GM15510 (cell line): ENCODE data around the gene MYO10.

Experiments
- POLR2A ChIP-seq: IDR thresholded peaks from 3 replicates; pipeline ENCODE4 v1.6.1; 2011; ENCODE audit warnings: borderline replicate concordance; ENCODE audit not compliant: insufficient read length; ENCODE audit errors: extremely low read depth

Gene MYO10

DNA sequence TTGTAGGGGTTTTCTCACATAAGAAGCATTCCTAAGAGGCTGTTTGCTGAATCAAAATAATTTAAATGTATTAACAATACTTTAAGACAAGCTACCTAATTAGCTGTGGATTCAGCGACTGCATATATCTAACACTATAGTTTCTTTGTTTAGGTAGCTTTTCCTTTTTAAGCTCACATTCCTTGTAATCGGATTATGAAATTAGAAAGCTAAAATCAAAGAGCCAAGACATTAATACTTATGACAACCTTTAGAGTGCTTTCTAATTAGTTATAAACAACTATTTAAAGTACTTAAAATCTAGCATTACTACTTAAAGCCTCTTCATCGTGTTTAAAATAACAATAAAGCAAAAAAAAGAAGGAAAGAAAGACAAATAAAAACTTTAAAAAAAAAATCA is 182.0 kb downstream of the MYO10 start:
- no peak for TF ChIP-seq POLR2A

DNA sequence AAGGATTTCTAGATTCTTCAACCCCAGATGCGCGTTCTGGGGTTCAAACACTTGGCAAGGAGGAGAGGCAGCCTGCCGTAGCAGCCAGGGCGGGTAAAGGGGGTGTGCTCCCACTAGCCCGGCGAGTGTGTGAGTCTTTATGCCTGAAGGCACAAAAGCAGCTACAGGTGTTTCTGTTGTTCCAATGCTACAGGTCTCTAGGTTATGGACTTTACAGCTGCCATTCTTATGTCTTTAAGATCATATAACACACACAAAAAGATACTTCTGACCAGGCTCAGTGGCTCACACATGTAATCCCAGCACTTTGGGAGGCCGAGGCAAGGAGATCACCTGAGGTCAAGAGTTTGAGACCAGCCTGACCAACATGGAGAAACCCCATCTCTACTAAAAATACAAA is 185.6 kb downstream of the MYO10 start:
- TF ChIP-seq POLR2A = no peak

DNA sequence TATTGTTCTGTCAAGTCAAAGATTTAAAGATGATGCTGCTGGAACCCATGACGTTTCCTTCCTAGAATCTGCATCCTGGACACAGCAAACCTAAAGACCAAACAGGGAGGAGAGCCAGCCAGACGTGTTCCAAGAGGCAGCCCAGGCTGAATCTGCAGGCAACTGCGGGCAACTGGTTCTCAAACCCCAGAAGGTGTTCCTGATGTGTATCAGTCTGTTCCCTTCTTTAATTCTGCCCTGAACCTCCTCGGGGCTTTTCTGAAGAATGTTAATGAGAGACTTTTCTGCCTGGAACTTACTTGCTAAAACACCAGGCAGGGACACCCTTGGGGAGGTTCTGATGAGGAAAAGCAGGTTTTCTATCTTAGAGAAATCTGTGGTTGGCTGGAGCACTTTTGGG is 186.5 kb downstream of the MYO10 start:
- TF ChIP-seq POLR2A = no peak

DNA sequence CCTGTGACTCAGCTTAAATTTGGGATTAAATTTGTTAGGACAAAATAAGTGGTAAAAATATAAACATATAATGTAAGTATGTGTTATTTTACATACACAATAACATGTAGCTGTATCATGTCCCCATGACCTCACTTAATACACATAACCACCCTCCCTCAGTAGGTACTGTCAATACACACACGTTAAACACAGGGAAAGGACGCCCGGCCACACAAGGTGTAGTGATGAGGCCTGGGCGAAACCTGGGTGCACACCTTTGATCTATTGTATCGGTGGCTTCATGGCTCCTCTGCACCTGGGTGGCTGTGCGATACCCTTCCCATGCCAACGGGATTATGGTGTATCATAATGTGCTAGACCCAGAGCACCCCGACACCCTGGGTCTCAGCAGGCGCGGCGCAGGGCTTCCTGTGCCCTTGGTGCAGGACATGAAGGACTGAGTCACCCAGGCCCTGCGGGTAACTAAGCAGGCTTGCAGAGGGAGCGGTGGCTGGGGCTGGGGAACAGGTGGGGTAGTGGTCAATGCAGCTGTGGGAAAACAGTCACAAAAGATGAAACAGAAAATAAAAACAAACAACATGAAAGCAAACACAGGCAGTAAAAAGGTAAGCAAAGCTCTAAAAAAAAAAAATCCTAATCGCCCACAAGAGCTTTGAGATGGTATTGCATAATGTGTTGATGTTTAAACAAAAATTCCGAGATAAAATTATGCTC is 191.8 kb downstream of the MYO10 start:
- TF ChIP-seq POLR2A = no peak

DNA sequence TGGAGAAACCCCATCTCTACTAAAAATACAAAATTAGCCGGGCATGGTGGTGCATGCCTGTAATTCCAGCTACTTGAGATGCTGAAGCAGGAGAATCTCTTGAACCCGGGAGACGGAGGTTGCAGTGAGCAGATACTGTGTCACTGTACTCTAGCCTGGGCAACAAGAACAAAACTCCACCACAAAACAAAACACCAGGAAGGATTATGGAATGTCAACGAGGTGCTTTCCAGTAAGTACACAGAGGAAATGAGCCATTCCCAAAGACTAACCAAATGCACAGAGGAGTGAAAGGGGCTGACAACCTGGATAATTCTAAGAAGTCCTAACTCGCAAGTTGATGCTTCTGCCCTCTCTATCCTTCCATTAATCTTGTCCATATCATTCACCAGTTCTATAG is 193.2 kb downstream of the MYO10 start:
- no peak for TF ChIP-seq POLR2A

DNA sequence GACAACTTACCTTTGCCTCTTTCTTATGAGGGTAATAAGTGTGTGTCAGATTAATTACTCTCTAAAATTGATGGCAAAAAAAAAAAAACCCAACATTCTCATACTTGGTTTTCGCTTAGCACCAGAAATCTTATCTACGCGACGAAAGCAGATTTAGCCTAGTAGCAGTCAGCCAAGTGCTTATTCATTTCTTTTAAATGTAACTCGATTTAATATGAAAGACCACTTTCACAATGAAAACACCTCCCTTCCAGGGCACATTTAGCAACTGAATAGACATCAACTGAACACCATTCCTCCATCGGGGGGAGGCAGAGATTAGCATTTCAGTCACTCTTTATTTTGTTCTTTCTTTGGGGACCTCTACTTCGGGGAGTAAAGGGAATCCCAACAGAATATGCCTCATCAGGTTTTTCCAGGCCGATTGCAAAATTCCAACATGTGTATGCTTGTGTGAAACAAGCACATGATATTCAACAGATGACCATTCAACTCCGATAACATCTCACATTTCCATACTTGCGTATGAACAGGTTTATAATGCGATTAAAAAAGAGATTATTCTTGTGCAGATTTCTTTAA is 195.2 kb downstream of the MYO10 start:
- TF ChIP-seq POLR2A = no peak

DNA sequence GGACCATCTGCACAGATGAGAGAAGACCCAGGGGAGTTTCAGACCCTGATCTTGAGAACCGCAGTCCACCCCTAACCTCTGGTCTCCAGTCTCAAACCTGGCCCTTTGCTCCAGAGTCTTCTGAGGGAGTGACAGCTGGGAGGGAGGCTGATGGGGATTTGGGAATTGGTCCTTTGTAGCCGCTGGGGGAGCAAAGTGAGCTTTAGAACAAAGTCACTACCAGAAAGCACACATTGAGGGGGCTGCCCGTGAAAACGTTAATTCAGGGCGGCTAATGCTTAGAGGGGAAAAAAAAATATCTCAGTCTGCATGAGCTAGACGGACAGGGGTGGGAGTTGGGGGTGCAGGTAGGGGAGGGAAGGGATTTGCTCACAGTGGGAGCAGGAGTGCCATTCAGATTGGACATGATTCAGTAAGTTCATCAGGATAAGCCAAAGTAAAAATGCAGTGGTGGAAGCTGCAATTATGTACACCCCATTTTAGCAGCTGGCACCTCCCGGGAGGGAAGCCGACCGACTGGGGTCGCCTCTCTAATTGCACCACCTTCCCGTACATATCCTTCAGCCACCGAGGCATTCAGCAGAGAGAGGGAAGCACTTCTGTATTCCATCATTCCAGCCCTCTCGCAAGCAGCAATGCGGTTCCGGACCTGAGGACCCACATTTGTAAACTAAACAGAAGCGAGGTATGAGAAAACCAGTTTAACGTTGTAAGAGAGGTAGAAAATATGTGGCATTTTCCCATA is 195.8 kb downstream of the MYO10 start:
- no peak for TF ChIP-seq POLR2A

DNA sequence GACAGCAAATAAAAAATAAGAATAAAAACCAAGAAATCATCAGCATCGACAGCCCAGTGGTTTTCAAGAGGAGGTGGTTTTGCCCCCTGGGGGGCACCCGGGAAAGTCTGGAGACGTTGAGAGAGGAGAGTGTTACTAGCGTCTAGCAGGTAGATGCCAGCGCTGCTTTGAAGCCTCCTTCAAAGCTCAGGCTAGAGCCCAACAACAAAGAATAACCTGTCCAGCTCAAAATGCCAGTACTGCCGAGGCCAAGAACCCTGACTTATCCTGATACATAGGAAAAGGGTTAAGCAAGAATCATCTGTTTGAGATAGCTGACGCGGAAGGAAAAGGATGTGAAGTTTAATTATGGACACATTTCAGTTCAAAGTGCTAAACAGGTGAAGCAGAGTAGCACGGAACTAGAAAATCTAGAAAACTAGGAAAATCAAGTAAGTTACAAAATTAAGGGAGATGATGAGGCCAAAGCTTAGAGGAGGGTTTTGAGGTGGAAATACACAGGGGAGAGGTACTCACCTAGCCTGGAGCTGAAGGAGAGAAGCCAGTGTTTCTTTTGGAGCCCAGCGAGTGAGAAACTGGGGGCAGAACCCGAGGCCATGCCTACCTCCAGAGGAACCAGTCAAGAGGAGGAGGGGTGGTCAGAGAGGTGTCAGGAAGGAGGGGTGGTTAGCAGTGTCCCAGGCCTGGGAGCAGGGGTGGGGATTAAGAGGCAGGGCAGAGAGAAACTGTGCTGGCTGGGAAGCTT is 198.3 kb downstream of the MYO10 start:
- no peak for TF ChIP-seq POLR2A

DNA sequence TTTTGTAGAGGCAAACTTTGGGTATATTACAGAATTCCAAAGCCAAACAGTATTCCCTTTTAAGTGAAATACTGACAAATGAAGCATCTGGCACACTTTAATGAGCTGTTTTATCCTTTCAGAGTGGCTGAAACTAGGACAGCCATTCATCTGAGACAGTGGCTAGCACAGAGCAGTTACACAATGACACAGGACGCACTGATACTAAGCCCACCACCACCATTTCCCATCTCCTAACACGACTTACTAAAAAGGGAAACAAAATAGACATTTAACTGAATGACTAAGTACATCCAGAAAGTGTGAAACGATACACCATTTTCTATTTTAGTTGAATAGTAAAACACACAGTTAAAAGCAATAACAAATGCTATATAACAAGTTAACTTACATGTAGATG is 198.9 kb downstream of the MYO10 start:
- no peak for TF ChIP-seq POLR2A

DNA sequence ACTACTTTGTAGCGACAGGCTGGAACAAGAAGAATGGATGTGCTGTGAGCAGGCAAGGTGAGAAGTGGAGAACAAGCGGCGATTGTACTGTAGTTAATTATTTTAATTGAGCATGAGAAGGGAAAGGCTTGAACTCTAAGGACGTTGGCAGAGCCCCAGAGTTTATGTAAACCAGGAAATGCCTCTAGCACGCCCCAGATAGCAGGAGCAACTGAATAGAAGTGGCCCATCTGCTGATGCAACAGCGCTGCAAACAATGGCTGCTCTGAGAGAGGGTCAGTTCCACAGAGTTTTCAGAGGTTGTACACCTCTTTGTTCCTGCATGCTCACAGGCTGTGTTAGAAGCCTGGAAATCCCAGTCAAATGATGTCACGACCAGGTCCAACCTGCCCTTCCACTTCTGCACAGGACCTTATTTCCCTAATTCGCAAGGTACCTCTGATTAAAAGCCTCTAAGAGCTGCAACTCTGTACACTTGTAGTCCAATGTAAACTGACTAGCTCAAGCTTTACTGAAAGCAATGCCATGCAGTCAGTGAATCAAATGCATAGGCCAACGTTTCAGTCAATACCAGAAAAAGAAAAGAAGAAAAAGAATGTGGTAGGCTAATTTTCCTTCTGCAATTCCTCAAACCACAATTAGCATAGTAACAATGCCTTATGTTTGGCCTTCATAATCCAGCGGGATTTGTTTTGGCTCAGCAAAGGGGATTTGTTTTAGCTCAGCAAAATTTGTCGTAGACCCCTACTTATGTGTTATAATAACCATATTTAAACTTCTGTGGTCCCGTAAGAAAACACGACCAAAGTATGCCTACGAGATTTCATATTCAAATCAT is 199.7 kb downstream of the MYO10 start:
- no peak for TF ChIP-seq POLR2A

DNA sequence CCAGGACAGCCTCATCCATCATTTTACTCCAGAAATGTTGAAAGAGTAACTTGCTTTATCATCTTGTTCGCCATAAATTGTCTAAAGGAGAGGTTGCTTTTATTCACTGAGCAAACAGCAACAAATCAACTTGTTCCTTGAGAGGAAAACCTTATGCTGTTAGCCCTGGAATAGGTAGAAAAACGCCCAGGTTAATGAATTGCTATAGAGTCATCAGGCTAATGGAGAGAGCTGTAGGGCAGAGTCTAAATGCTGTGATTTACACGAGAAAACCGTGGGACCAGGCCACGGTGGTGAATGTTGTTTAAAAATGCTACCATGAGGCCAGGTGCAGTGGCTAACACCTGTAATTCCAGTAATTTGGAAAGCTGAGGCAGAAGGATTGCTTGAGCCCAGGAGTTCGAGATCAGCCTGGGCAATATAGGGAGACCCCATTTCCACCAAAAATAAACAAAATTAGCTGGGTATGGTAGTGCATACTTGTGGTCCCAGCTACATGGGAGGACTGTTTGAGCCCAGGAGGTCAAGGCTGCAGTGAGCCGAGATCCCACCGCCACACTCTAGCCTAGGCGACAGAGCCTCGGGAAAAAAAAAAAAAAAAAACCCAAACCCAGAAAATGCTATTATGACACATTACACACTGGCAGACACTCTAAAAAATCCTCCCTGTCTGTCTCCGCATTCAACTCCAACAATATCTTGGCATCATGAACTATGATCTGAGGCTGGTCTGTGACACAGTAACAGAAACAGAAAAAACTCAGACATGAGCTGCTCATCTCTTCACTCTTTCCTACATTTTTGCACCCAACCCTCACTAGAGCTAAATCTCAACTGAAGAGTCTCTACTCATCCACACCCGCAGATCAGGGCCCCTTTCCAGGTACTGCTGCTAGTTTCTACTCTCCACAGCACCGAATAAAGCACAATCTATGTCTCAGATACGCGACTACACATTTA is 200.7 kb downstream of the MYO10 start:
- TF ChIP-seq POLR2A = no peak

DNA sequence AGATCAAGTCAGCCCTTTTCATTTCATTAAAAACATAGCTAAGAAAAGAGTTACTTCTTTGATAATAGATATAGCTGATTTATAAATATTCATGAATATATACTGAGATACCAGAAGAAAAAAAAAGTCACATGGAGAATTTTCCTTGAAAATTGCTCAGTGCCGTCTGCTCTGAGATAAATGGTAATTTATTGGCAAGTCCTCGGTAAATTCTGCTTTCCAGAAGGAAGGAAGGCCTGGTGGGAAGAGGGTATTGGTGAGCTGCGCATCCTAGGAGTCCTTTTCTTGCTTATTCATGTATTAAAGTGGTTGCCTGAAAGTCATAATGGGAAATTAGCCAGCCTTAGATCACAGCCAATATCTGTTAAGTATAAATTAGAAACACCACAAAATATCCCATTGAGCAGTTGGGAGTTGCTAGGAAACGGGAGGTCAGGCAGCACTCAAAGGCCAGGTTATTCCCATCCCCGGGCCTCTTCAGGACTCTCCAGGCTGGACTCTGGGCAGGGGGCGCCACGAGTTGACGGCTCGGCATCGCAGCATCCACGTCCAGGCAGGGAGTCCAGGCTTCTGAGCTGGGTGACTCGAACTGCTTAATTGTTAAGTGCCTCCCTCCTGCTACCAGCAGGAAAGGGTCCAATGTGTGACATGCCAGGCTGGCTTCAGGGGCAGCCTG is 202.6 kb downstream of the MYO10 start:
- TF ChIP-seq POLR2A = no peak

DNA sequence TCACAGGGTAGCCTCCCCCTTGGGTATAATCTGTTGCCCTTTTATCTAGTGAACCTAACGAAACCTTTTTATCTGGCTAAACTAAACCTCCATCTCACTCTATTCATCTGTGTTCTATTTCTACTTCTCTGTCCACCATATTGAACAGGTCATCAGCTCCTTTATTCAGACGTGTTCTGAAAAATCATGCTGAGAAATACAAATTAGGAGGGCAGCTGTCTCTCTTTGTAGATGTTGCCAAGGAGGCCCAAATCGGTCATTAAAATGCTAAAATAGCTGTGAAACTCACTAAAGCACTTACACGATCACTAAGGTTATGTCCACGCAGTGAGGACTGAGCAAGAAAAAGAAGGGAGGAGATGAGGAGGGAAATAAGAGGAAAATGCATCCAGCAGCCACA is 203.7 kb downstream of the MYO10 start:
- TF ChIP-seq POLR2A = no peak

DNA sequence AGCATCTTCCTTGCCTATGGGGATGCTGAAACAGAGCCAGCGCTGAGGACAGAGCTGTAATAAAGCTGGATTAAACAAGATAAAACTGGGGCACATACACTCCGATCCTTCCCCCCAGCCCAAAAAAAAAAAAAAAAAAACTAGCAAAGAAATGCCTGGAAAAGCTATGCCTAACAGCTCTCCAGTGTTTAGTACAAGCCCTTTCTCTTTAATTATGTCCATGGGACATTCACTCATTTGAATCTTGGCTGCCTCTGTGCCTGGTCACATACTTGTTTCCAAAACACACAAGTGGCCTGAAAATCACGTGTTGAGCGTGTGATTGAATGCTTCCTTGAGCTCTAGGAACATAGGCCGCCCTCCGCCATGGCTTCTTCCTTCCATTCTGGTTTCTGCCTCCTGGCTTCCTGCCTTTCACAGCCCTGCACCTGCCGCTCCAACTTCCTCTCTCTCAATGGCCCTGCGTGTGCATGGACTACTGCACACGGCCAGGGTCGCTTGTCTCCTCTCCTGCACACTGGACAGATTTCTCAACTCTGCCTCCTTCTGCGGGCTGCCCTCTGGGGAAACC is 208.2 kb downstream of the MYO10 start:
- TF ChIP-seq POLR2A = no peak
